Keratinocyte (primary cell): Measurements from ENCODE around the gene FGF1. TPM values are rescaled to one million over a fixed set of nuclear protein-coding genes. Genes with fewer than 3 reads are reported as not detected.

Experiments used
- DNase-seq: peaks from one replicate; pipeline ENCODE4 v3.0.0-alpha.2; 2011; ENCODE audit warnings: low read depth, missing footprints, low spot score
- FAIRE-seq: peaks from 2 replicates; lab custom pipeline; 2011; peaks lifted over from hg19 to GRCh38; lab: Jason Lieb, UNC
- H2AFZ ChIP-seq: 2 replicates; pipeline ENCODE4 v1.6.0; 2012; ENCODE audit warnings: low read length, control low read depth, inconsistent platforms; ENCODE audit not compliant: control insufficient read depth
- H3K27ac ChIP-seq: 2 replicates; pipeline ENCODE4 v1.5.1; 2011; ENCODE audit warnings: low read length; ENCODE audit not compliant: control insufficient read depth, insufficient read depth
- H3K27me3 ChIP-seq: 3 replicates; pipeline ENCODE4 v1.6.0; 2011; ENCODE audit warnings: low read length; ENCODE audit not compliant: control insufficient read depth, insufficient read depth; ENCODE audit errors: extremely low read depth
- H3K36me3 ChIP-seq, 2 experiments: 2 replicates in 1 of 2; 3 replicates in 1 of 2; pipeline ENCODE4 v1.5.1; 2011; ENCODE audit warnings: low read length in 2 of 2, mild to moderate bottlenecking in 1 of 2; ENCODE audit not compliant: control insufficient read depth in 2 of 2, insufficient read depth in 2 of 2; ENCODE audit errors: extremely low read depth in 1 of 2
- H3K4me1 ChIP-seq: 3 replicates; pipeline ENCODE4 v1.5.1; 2011; ENCODE audit warnings: low read length; ENCODE audit not compliant: control insufficient read depth, insufficient read depth; ENCODE audit errors: extremely low read depth
- H3K4me2 ChIP-seq: 3 replicates; pipeline ENCODE4 v1.6.0; 2011; ENCODE audit warnings: low read depth, low read length; ENCODE audit not compliant: control insufficient read depth, insufficient read depth; ENCODE audit errors: extremely low read depth
- H3K4me3 ChIP-seq, 3 experiments: fragments of 200-600 bp in 1 of 3; sonication (generic) in 1 of 3; 2 replicates in 2 of 3; 3 replicates in 1 of 3; pipeline ENCODE4 v1.5.1; 2011 to 2016; ENCODE audit warnings: low read length in 3 of 3, mild to moderate bottlenecking in 3 of 3, control low read depth in 2 of 3, inconsistent platforms in 1 of 3, low read depth in 1 of 3, mixed read lengths in 1 of 3, mixed run types in 1 of 3, moderate library complexity in 1 of 3; ENCODE audit not compliant: control insufficient read depth in 2 of 3, insufficient read depth in 2 of 3; ENCODE audit errors: extremely low read depth in 1 of 3
- H3K79me2 ChIP-seq: 2 replicates; pipeline ENCODE4 v1.6.0; 2012; ENCODE audit warnings: low read length; ENCODE audit not compliant: control insufficient read depth, insufficient read depth
- H3K9ac ChIP-seq: 3 replicates; pipeline ENCODE4 v1.6.0; 2011; ENCODE audit warnings: low read length; ENCODE audit not compliant: control insufficient read depth, insufficient read depth; ENCODE audit errors: extremely low read depth
- H3K9me1 ChIP-seq: 3 replicates; pipeline ENCODE4 v1.6.0; 2011; ENCODE audit warnings: low read length; ENCODE audit not compliant: control insufficient read depth, insufficient read depth; ENCODE audit errors: extremely low read depth
- H3K9me3 ChIP-seq: 2 replicates; pipeline ENCODE4 v1.5.1; 2012; ENCODE audit warnings: low read depth, low read length; ENCODE audit not compliant: control insufficient read depth
- H4K20me1 ChIP-seq: 3 replicates; pipeline ENCODE4 v1.6.0; 2011; ENCODE audit warnings: low read length; ENCODE audit not compliant: control insufficient read depth, insufficient read depth; ENCODE audit errors: extremely low read depth
- EZH2 ChIP-seq: IDR thresholded peaks from one replicate; pipeline ENCODE4 v1.6.1; 2012; ENCODE audit warnings: inconsistent platforms, mild to moderate bottlenecking, low read length, moderate library complexity
- dilution Hi-C: fragments of 300-500 bp; cut with MboI; formaldehyde crosslinking; loops from one replicate; pipeline ENCODE4 v1.7.0; 2020; ENCODE audit warnings: low sequenced_read_pairs; ENCODE audit not compliant: extremely low pct_ligation_motif_present
- polyA plus RNA-seq, 5 experiments: library from polyadenylated mRNA; depleted of rRNA in 3 of 5; stranded (reverse) in 3 of 5; stranded (forward) in 1 of 5; unstranded in 1 of 5; fragments of >200 nt; gene quantifications; 1 replicate in 1 of 5; 2 replicates in 3 of 5; 3 replicates in 1 of 5; pipeline versions ENCODE4 v1.2.1 to v1.2.3, GENCODE V29; 2011 to 2012; ENCODE audit warnings: missing spikeins in 2 of 5, low read depth in 1 of 5, low replicate concordance in 1 of 5
- TF ChIP-seq, protein P1 (sequence below), 3 experiments: IDR thresholded peaks in 1 of 3; conservative IDR thresholded peaks in 1 of 3; optimal IDR thresholded peaks in 1 of 3; 2 replicates in 2 of 3; 3 replicates in 1 of 3; pipeline versions ENCODE3 to v1.5.1; 2011; ENCODE audit warnings: low read length in 3 of 3, mild to moderate bottlenecking in 3 of 3, moderate library complexity in 2 of 3, control low read depth in 1 of 3, inconsistent platforms in 1 of 3; ENCODE audit not compliant: insufficient read depth in 2 of 3; ENCODE audit errors: extremely low read depth in 1 of 3

FGF1 gene
- polyA plus RNA-seq, 1 donor (not counting 4 experiments of a cell fraction or from before 2014, with no cell fraction given) = 2.4 TPM

DNA sequence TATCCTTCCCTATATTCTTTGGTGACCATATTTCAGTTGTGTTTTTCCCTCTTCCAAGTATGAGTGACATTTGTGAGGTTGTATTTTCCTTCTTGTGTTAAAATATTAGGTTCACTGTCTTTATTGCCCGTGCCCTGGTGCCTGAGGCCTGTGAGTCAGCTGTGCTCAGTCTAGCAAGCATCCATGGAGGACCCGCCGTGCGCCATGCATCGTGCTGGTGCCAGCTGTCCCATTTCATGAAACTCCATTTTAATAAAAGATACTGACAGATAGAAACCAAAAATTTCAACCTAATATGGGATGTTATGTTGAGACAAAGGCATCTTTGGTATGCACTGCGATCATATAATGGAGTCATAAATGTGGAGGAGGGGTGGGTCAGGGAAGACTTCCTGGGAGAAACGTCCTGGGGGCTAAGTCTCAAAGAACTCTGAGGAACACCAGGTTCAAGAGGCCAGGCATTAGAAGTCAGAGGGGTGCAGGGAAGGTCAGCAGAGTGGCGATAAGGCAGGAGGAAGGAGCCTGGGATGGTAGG, 34.0 kb upstream of the FGF1 start:
- Histone ChIP-seq H3K9me3 (no peaks in the 10 kb centered on the region), H3K9me1 (no peaks in the 10 kb centered on the region), H3K79me2 (no peaks in the 10 kb centered on the region), H3K27ac (peak overlapping the region; percentile 85), H3K4me1 (peaks cover 28% of the 10 kb centered on the region), H4K20me1 (no peaks in the 10 kb centered on the region), H3K27me3 (no peaks in the 10 kb centered on the region), H3K9ac (peak overlapping the region; percentile 39), H3K4me2 (peak overlapping the region; percentile 77), H2AFZ (peak overlapping the region; percentile 41), H3K36me3 (no peaks in the 10 kb centered on the region), H3K4me3 (peak overlapping the region in 1 of 3 experiments; percentile 40)
- DNase-seq (no peak), FAIRE-seq (no peak)
- dilution Hi-C loops = loop anchor here (10.0 kb wide), 1 partner anchor 155 kb away; no protein-coding TSS in a partner anchor
- TF ChIP-seq, protein P1, sequence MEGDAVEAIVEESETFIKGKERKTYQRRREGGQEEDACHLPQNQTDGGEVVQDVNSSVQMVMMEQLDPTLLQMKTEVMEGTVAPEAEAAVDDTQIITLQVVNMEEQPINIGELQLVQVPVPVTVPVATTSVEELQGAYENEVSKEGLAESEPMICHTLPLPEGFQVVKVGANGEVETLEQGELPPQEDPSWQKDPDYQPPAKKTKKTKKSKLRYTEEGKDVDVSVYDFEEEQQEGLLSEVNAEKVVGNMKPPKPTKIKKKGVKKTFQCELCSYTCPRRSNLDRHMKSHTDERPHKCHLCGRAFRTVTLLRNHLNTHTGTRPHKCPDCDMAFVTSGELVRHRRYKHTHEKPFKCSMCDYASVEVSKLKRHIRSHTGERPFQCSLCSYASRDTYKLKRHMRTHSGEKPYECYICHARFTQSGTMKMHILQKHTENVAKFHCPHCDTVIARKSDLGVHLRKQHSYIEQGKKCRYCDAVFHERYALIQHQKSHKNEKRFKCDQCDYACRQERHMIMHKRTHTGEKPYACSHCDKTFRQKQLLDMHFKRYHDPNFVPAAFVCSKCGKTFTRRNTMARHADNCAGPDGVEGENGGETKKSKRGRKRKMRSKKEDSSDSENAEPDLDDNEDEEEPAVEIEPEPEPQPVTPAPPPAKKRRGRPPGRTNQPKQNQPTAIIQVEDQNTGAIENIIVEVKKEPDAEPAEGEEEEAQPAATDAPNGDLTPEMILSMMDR (optimal IDR thresholded peaks at IDR 0.05 in 1 of 3, IDR thresholded peaks at IDR 0.05 in 1 of 3, conservative IDR thresholded peaks at IDR 0.05 in 1 of 3; ENCODE audit: extremely low read depth in 1 of 3, insufficient read depth in 2 of 3, low read length in 3 of 3) = no peak
- TF ChIP-seq EZH2 = no peak

DNA sequence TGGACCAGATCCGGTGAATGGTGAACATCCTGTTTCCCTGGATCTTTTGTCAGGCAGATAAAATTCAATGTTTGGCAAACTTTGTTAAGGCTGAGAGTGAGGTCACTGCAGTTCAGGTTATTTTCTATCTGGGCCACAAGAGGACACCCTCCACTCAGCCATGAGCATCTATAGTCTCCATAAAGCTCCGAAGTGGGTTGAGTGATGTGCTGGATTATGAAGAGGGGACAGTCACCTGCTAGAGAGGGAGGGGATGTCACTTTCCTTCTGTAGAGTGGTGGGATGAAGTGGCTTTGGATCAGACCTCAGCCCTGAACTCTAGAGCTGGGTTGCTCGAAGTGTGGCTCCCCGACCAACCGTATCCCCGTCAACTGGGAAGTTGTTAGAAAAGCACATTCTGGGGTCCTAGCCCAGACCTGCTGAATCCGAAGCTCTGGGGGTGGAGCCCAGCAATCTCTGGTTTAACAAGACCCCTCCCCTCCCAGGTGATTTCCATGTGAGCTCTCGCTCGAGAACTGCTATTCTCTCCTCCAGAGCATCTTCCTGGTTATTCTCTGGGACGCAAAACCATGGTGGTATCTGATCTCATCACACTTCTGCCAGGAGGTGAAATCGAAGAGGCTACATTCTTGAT, 31.8 kb upstream of the FGF1 start:
- dilution Hi-C loops = no loop called here
- no peak overlapping the region for H3K9ac ChIP-seq
- peak; percentile 94 for FAIRE-seq
- H4K20me1 ChIP-seq = no peaks in the 10 kb centered on the region
- H3K27me3 ChIP-seq = no peaks in the 10 kb centered on the region
- no peak overlapping the region for H2AFZ ChIP-seq
- no peak overlapping the region for H3K4me3 ChIP-seq
- H3K79me2 ChIP-seq = no peaks in the 10 kb centered on the region
- DNase-seq = no peak
- TF ChIP-seq, protein P1 (optimal IDR thresholded peaks at IDR 0.05 in 1 of 3, IDR thresholded peaks at IDR 0.05 in 1 of 3, conservative IDR thresholded peaks at IDR 0.05 in 1 of 3; ENCODE audit: extremely low read depth in 1 of 3, insufficient read depth in 2 of 3, low read length in 3 of 3) = peak; percentile 80 to 93 (median 91)
- no peak for TF ChIP-seq EZH2
- H3K4me1 ChIP-seq = peaks cover 28% of the 10 kb centered on the region
- H3K36me3 ChIP-seq = no peaks in the 10 kb centered on the region
- H3K9me1 ChIP-seq = no peaks in the 10 kb centered on the region
- no peak overlapping the region for H3K27ac ChIP-seq
- no peaks in the 10 kb centered on the region for H3K9me3 ChIP-seq
- no peak overlapping the region for H3K4me2 ChIP-seq
